Eye (tissue), 1 donor: Measurements from ENCODE around the gene RAI1.

ENCODE experiments used
- DNase-seq: peaks from one replicate; pipeline ENCODE4 v3.0.0-alpha.2; 2015

RAI1 gene

DNA sequence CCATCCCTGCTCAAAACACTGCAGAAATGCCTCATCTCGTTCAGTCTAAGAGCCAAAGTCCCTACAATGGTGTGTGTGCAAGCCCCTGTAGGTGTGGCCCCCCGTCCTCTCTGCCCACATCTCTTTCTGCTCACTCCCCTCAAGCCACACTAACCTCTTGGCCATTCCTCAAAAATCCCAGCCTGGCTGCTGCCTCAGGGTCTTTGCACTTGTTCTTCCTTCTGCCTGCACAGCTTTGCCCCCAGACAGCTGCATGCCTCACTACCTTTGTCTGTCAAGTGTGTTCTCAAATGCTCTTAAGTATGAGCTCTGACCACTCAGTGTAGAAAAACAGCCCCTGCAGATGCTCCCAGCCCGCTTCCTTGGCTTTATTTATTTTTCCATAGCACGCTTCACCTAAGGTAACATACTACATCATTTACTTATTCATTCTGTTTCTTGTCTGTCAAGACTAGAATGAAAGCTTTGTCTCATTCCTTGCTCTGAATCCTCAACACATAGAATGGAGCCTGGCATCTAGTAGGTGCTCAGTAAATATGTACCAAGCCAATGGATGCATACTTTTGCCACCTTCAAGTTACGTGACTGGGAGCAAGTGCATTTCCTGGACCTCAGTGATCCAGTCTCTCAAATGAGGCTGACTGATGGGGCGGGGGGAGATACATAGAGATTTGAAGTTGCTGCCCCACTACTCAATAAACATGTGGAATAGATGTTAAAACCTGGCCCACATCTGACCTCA, 38.1 kb downstream of the RAI1 start:
- DNase-seq: no peak

DNA sequence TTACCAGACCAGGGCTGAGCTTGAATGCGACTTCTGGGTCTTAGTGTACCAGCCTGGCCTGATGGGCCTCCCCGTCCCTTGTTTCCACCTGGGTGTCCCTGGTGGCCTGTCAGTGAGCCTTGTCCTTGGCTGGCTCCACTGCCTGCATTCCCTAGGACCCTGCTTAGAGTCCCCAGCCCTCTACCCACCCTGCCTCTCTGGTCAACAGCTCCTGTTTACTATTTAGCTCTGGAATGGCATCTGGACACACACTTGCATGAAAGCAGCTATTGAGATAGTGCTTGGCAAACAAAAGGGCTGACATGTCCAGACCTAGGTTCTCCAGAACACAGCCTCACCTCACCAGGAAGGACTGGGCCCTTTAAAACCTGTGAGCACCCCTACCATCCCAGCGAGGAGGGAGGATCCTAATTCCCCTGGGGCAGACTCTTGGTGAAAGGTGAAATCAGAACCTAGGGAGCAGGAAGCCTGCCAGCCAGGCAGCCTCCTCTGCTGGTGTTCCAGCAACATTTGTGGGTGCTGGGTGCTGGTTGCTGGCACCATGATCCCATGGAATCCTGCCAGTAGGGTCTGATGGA, 38.8 kb downstream of the RAI1 start:
- DNase-seq: no peak

DNA sequence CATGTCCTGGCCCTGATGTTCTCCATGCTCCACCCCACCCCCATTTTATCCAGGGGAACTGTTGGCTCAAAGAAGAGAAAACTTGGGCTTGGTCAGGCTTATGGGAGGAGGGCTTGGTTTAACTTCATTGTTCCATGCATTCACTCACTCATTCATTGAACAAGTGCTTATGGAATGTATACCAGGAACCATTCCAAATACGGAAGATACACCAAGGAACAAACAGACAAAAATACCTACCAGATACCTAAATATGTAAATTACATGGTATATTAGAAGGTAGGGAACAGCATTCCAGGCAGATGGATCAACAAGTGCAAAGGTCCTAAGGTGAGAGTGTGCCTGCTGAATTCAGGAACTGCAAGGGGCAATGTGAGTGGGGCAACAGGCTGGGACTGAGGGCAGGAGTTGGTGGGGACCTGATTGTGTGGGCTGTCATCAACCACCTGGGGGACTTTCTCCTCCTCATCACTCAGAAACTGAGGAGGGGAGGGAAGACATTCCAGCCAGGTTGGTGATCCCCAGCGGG, 39.9 kb downstream of the RAI1 start:
- DNase-seq: no peak

- peak; percentile 89 for DNase-seq
Measured at GRCh38 chr17:17722081-17722905, 41.0 kb downstream of the RAI1 start.

DNA sequence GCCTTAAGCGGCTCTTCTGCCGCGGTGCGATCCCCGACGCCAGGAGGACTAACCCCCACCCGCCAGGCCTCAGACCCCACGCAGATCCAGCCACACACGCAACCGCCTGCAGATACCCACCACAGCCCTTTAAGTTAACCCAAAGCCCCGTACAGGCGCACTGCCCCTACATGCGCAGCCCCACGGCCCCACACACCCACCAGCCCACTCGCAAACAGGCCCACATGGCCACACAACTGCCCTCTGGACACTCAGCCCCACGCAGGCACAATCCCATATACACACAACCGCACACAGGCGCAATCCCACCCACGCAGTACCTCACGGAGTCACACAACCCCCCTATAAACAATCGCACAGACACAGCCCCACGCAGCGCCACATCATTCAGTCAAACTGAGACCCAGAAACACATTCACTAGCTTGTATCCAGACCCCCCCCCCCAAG, 41.7 kb downstream of the RAI1 start:
- DNase-seq: no peak

- DNase-seq: peak; percentile 92
Measured at GRCh38 chr17:17723354-17724261, 42.4 kb downstream of the RAI1 start.

- DNase-seq: peak; percentile 92
Measured at GRCh38 chr17:17724307-17725010, 43.2 kb downstream of the RAI1 start.

DNA sequence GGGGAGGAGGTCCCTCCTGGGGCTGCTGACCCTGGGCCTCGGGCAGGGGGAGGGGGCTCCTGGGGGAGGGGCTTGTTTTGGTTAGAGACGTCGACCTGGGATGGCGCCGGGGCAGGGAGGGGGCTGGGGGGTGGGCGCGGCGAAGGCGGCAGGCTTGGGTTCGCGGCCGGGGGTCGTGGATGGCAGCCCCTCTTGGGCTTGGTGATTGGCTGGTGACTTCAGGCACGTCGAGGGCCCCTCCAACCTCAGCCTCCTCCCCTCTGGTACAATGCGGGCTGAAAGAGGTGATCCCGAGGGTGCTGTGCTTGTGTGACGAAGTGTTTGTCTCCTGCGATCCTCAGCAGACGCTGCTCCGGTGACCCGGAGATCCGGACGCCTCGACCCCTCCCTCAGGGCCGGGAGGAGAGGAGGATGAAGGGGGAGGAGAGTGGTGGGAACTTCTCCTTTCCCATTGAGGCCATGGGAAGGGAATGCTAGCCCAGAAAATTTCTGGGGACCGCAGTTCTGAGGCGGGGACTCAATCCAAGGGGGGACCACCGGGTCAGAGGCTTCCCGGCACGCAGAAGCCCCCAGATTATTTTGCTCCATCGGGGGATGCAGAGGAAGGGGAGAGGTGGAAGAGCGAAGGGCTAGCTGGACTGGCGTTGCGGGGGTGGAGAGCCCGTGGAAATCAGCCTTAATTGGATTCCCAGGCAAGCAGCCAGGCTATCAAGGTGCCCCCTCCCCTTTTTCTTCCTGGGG, 43.9 kb downstream of the RAI1 start:
- DNase-seq: peak; percentile 89

GRCh38 chr17:17725752-17726457, 44.6 kb downstream of the RAI1 start:
- peak; percentile 45 for DNase-seq

GRCh38 chr17:17726458-17727060, 45.3 kb downstream of the RAI1 start:
- no peak for DNase-seq

DNA sequence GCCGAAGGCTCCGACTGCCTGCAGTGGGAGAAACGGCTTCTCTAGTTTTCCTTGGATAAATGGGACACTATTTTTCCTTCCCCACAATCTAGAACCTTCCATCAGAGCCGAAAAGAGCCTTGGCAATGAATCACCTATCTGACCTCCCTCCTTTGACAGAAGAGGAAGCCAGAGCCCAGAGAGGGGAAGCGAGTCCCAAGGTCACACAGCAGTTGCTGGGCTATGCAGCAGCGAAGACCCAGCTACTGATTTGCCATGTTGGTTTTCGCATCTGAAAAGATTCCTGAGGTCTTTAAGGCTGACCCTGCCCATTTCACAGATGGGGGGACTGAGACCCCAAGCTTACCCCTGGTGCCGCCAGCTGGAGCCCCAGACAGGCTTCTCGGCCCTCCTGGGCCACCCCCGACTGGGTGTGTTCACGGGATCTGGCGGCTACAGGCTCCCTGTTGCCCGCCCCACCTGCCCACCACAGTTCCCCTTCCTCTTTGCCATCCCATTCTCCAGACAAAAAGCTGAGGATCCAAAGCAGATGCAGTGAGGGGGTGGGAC, 45.9 kb downstream of the RAI1 start:
- DNase-seq: no peak

DNA sequence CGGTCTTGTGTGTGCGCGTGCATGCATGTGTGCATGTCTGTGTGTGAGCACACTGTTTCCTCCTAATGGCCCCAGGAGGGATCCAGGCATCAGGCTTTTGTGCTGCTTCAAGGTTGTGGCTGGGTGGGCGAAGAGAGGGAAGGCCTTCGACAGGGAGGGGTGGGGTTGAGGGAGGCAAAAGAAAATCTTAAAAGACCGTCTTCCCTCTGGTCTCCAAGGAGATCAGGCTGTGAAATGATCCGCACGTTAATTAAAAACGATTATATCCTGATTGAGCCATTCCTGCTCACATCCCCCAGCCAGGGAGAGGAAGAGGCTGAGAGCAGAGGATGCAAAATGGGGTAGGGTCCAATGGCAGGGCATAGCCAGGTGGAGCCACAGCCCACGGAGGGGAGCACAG, 46.9 kb downstream of the RAI1 start:
- DNase-seq: peak; percentile 63

DNA sequence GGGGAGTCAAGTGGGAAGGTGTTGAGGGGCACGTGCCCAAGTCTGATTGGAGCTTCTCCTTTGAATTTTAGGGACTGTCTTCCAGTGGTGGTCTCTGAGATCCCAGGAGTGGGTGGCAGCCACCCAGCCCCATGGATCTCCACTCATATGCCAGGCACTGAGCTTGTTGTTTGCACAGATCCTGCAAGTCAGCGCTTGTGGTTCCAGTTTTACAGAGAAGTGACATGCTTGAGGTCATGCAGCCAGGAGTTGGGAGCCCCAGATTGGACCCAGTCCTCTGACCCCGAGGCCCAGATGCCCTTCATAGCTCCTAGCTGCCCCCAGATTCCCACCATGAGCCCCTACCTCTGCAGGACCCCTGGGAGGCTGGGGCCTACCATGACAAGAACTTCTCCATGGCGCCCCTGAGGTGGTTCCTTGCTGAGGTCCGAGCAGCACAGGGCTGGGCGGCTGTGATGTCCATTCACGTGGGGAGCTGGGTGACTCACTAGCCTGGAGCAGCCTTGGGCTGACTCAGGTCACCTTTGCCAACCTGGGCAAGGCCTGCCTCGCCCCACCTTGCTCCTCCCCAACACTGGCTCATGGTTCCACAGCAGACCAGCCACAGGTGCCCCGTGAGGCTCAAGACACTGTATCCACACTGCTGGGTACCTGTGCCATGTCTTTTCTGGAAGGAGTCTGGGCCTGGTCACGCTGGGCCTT, 47.4 kb downstream of the RAI1 start:
- no peak for DNase-seq

DNA sequence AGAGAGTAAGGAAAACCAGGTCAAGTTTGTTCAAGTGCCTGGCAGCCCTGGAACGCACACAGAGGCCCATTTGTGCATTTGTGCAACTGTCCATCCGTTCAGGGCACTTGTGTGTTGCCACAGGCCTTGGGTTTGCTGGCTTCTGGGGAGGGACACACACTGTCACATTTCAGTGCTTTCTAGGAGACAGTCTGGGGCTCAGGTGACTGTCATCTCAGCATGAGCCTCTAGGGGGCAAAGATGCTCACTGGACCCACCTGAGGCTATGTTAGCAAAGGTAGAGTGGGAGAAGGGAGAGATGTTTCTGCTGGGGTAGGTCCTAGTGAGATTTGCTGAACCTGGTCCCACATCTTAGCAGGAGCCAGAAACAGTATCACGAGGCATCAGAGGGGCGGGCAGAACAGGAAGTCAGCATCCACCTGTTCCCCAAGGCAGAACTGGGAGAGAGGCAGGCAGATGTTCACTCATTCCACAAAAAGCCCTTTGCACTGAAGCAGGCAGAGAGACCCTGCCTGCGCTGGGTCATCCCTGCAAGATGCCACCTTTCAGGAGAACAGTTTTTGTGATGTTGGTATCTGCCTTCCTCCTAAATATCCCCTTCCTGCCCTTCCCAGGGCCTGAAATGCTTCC, 48.5 kb downstream of the RAI1 start:
- no peak for DNase-seq

GRCh38 chr17:17730250-17730935, 49.1 kb downstream of the RAI1 start:
- DNase-seq: no peak

GRCh38 chr17:17732444-17732843, 51.2 kb downstream of the RAI1 start:
- DNase-seq: no peak

GRCh38 chr17:17732892-17733670, 51.8 kb downstream of the RAI1 start:
- no peak for DNase-seq
